OCI-LY1 (cell line): Measurements from ENCODE around the gene CHAF1A.

ENCODE experiments used
- EZH2 ChIP-seq: fragments of 200-600 bp; sonication (generic), shearing (Covaris generic); IDR thresholded peaks from 2 replicates; pipeline ENCODE4 v1.8.0; 2017; ENCODE audit warnings: borderline replicate concordance, mixed run types, mild to moderate bottlenecking, antibody characterized with exemption, low read length, moderate library complexity, mixed read lengths
- TF ChIP-seq, protein P1 (sequence below): fragments of 200-600 bp; sonication (generic), shearing (Covaris generic); IDR thresholded peaks from 2 replicates; pipeline ENCODE4 v1.5.1; 2017; ENCODE audit warnings: mild to moderate bottlenecking, antibody characterized with exemption, low read length, moderate library complexity, mixed read lengths

DNA sequence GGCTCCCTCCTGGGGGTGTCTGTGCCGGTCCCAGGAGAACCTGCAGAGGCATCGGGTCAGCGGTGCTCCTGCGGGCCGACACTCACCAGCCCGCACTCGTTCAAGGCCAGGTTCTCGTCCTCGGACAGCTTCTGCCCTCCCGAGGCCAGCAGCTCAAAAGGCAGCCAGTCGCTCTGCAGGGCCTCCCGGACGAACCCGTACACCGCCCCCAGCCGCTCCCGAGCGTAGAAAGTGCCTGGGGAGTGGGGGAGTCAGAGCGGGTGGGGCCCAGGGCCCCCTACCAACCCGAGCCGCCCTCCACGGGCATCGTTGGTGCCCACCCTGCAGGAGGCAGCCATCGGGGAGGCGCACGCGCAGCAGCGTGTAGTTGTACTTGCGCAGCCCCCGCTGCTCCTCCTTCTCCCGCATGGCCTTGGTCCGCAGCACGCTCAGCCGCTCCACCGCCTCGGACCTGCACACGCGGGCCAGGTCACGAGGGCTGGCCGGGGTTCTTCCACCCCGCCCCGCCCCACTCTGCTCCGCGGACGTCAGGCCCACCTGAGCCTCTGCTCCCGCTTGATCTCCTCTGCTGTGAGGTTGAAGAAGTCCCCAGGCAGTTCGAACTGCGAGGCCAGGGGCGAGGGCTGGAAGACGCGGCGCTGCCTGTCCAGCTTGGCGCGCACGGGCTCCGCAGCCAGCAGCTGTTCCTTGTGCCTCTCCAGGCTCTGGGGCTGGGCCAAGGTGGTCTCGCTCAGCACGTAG lies 43.7 kb downstream of the CHAF1A start:
- TF ChIP-seq, protein P1, sequence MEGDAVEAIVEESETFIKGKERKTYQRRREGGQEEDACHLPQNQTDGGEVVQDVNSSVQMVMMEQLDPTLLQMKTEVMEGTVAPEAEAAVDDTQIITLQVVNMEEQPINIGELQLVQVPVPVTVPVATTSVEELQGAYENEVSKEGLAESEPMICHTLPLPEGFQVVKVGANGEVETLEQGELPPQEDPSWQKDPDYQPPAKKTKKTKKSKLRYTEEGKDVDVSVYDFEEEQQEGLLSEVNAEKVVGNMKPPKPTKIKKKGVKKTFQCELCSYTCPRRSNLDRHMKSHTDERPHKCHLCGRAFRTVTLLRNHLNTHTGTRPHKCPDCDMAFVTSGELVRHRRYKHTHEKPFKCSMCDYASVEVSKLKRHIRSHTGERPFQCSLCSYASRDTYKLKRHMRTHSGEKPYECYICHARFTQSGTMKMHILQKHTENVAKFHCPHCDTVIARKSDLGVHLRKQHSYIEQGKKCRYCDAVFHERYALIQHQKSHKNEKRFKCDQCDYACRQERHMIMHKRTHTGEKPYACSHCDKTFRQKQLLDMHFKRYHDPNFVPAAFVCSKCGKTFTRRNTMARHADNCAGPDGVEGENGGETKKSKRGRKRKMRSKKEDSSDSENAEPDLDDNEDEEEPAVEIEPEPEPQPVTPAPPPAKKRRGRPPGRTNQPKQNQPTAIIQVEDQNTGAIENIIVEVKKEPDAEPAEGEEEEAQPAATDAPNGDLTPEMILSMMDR, result no peak
- TF ChIP-seq EZH2, result no peak
